Measurements from ENCODE around the gene TRIML1. TPM values are rescaled to one million over a fixed set of nuclear protein-coding genes. Genes with fewer than 3 reads are reported as not detected.

The TRIML1 gene
- total and polyA plus RNA-seq, 2 of the 8 experiments (the other 6 are each of a cell fraction or from before 2014, with no cell fraction given): not detected

- TF ChIP-seq RXRA (IDR thresholded peaks at IDR 0.05; ENCODE audit: insufficient read depth, low read depth, low read length): no peak
- TF ChIP-seq EP300 (IDR thresholded peaks at IDR 0.05; ENCODE audit: borderline replicate concordance in 1 of 2, low read depth in 2 of 2, low read length in 2 of 2): no peak
Observed at GRCh38 chr4:188127214-188127874, 11.9 kb upstream of the TRIML1 start (continued).

Data from H1 (cell line).